ENCODE measurements around the gene A3GALT2. TPM values are rescaled to one million over a fixed set of nuclear protein-coding genes. Genes with fewer than 3 reads are reported as not detected.

Gene A3GALT2
- total RNA-seq, 1 donor from 2014 or later: not detected

GRCh38 chr1:33287317-33287716 is 33.6 kb downstream of the A3GALT2 start:
- no peak for DNase-seq (ENCODE audit: low spot score)

GRCh38 chr1:33286451-33287185 is 34.3 kb downstream of the A3GALT2 start:
- H3K9me3 Mint-ChIP-seq: no peaks in the 10 kb centered on the region
- no peak overlapping the region for H3K27ac Mint-ChIP-seq
- peaks cover 43% of the 10 kb centered on the region for H3K36me3 Mint-ChIP-seq (ENCODE audit: low read depth)
- no peak overlapping the region for H3K4me3 Mint-ChIP-seq (ENCODE audit: low read depth)
- intact Hi-C loops (cut with micrococcal nuclease): no loop called here
- H3K4me1 Mint-ChIP-seq (ENCODE audit: low read depth): no peaks in the 10 kb centered on the region
- no peaks in the 10 kb centered on the region for H3K27me3 Mint-ChIP-seq (ENCODE audit: low read depth)
- no peak for DNase-seq (ENCODE audit: low spot score)

More at GRCh38 chr1:33287317-33287716, 33.6 kb downstream of the A3GALT2 start:
- Mint-ChIP-seq H3K9me3 (no peaks in the 10 kb centered on the region), H3K27me3 (ENCODE audit: low read depth) (no peaks in the 10 kb centered on the region), H3K4me1 (ENCODE audit: low read depth) (no peaks in the 10 kb centered on the region), H3K36me3 (ENCODE audit: low read depth) (peaks cover 36% of the 10 kb centered on the region), H3K27ac (no peak overlapping the region), H3K4me3 (ENCODE audit: low read depth) (no peak overlapping the region)
- intact Hi-C loops (cut with micrococcal nuclease): no loop called here

- DNase-seq (ENCODE audit: low spot score): no peak
- Mint-ChIP-seq H3K27ac (no peak overlapping the region), H3K9me3 (no peaks in the 10 kb centered on the region), H3K36me3 (ENCODE audit: low read depth) (peaks cover 38% of the 10 kb centered on the region), H3K27me3 (ENCODE audit: low read depth) (no peaks in the 10 kb centered on the region), H3K4me3 (ENCODE audit: low read depth) (no peak overlapping the region), H3K4me1 (ENCODE audit: low read depth) (no peaks in the 10 kb centered on the region)
- intact Hi-C loops (cut with micrococcal nuclease): no loop called here
Observed at GRCh38 chr1:33284049-33284448, 36.8 kb downstream of the A3GALT2 start.

GRCh38 chr1:33282791-33283190 is 38.1 kb downstream of the A3GALT2 start:
- DNase-seq (ENCODE audit: low spot score): no peak
- Mint-ChIP-seq H3K4me3 (ENCODE audit: low read depth) (no peak overlapping the region), H3K27me3 (ENCODE audit: low read depth) (no peaks in the 10 kb centered on the region), H3K4me1 (ENCODE audit: low read depth) (no peaks in the 10 kb centered on the region), H3K9me3 (no peaks in the 10 kb centered on the region), H3K36me3 (ENCODE audit: low read depth) (peaks cover 30% of the 10 kb centered on the region), H3K27ac (no peak overlapping the region)
- intact Hi-C loops (cut with micrococcal nuclease): no loop called here

- Mint-ChIP-seq H3K27me3 (ENCODE audit: low read depth) (no peaks in the 10 kb centered on the region), H3K4me3 (ENCODE audit: low read depth) (no peak overlapping the region), H3K4me1 (ENCODE audit: low read depth) (no peaks in the 10 kb centered on the region), H3K36me3 (ENCODE audit: low read depth) (peaks cover 30% of the 10 kb centered on the region), H3K9me3 (no peaks in the 10 kb centered on the region), H3K27ac (no peak overlapping the region)
- DNase-seq (ENCODE audit: low spot score): no peak
- intact Hi-C loops (cut with micrococcal nuclease): no loop called here
Observed at GRCh38 chr1:33281554-33282303, 39.2 kb downstream of the A3GALT2 start.

GRCh38 chr1:33280091-33280661 is 40.7 kb downstream of the A3GALT2 start:
- intact Hi-C loops (cut with micrococcal nuclease): no loop called here
- Mint-ChIP-seq H3K9me3 (no peaks in the 10 kb centered on the region), H3K4me3 (ENCODE audit: low read depth) (no peak overlapping the region), H3K27me3 (ENCODE audit: low read depth) (no peaks in the 10 kb centered on the region), H3K36me3 (ENCODE audit: low read depth) (peaks cover 30% of the 10 kb centered on the region), H3K4me1 (ENCODE audit: low read depth) (no peaks in the 10 kb centered on the region), H3K27ac (no peak overlapping the region)
- DNase-seq (ENCODE audit: low spot score): no peak

- Mint-ChIP-seq H3K27me3 (ENCODE audit: low read depth) (no peaks in the 10 kb centered on the region), H3K9me3 (no peaks in the 10 kb centered on the region), H3K27ac (no peak overlapping the region), H3K4me3 (ENCODE audit: low read depth) (no peak overlapping the region), H3K36me3 (ENCODE audit: low read depth) (peaks cover 19% of the 10 kb centered on the region), H3K4me1 (ENCODE audit: low read depth) (peaks cover 11% of the 10 kb centered on the region)
- intact Hi-C loops (cut with micrococcal nuclease): no loop called here
- no peak for DNase-seq (ENCODE audit: low spot score)
Observed at GRCh38 chr1:33277488-33278084, 43.3 kb downstream of the A3GALT2 start.

- no peak for DNase-seq (ENCODE audit: low spot score)
- intact Hi-C loops (cut with micrococcal nuclease): no loop called here
- Mint-ChIP-seq H3K4me3 (ENCODE audit: low read depth) (no peak overlapping the region), H3K36me3 (ENCODE audit: low read depth) (peaks cover 11% of the 10 kb centered on the region), H3K27me3 (ENCODE audit: low read depth) (no peaks in the 10 kb centered on the region), H3K4me1 (ENCODE audit: low read depth) (peaks cover 13% of the 10 kb centered on the region), H3K9me3 (no peaks in the 10 kb centered on the region), H3K27ac (no peak overlapping the region)
Observed at GRCh38 chr1:33276573-33277298, 44.2 kb downstream of the A3GALT2 start.

- Mint-ChIP-seq H3K27ac (no peak overlapping the region), H3K4me1 (ENCODE audit: low read depth) (peaks cover 13% of the 10 kb centered on the region), H3K9me3 (no peaks in the 10 kb centered on the region), H3K4me3 (ENCODE audit: low read depth) (no peak overlapping the region), H3K27me3 (ENCODE audit: low read depth) (no peaks in the 10 kb centered on the region), H3K36me3 (ENCODE audit: low read depth) (peaks cover 7% of the 10 kb centered on the region)
- intact Hi-C loops (cut with micrococcal nuclease): no loop called here
- DNase-seq (ENCODE audit: low spot score): no peak
Observed at GRCh38 chr1:33275706-33276572, 45.0 kb downstream of the A3GALT2 start.

GRCh38 chr1:33275195-33275594 is 45.7 kb downstream of the A3GALT2 start:
- no peak for DNase-seq (ENCODE audit: low spot score)
- Mint-ChIP-seq H3K9me3 (no peaks in the 10 kb centered on the region), H3K4me3 (ENCODE audit: low read depth) (no peak overlapping the region), H3K27ac (no peak overlapping the region), H3K4me1 (ENCODE audit: low read depth) (peaks cover 13% of the 10 kb centered on the region), H3K36me3 (ENCODE audit: low read depth) (peaks cover 7% of the 10 kb centered on the region), H3K27me3 (ENCODE audit: low read depth) (no peaks in the 10 kb centered on the region)
- intact Hi-C loops (cut with micrococcal nuclease): no loop called here

GRCh38 chr1:33274446-33274845 is 46.5 kb downstream of the A3GALT2 start:
- Mint-ChIP-seq H3K4me3 (ENCODE audit: low read depth) (no peak overlapping the region), H3K27ac (no peak overlapping the region), H3K4me1 (ENCODE audit: low read depth) (peaks cover 13% of the 10 kb centered on the region), H3K27me3 (ENCODE audit: low read depth) (no peaks in the 10 kb centered on the region), H3K9me3 (no peaks in the 10 kb centered on the region), H3K36me3 (ENCODE audit: low read depth) (peaks cover 6% of the 10 kb centered on the region)
- intact Hi-C loops (cut with micrococcal nuclease): no loop called here
- no peak for DNase-seq (ENCODE audit: low spot score)

GRCh38 chr1:33273961-33274371 is 46.9 kb downstream of the A3GALT2 start:
- H3K27ac Mint-ChIP-seq: no peak overlapping the region
- DNase-seq (ENCODE audit: low spot score): no peak
- H3K9me3 Mint-ChIP-seq: no peaks in the 10 kb centered on the region
- H3K27me3 Mint-ChIP-seq (ENCODE audit: low read depth): no peaks in the 10 kb centered on the region
- intact Hi-C loops (cut with micrococcal nuclease): no loop called here
- H3K4me3 Mint-ChIP-seq (ENCODE audit: low read depth): no peak overlapping the region
- peaks cover 13% of the 10 kb centered on the region for H3K4me1 Mint-ChIP-seq (ENCODE audit: low read depth)
- peaks cover 5% of the 10 kb centered on the region for H3K36me3 Mint-ChIP-seq (ENCODE audit: low read depth)
